Ovary (tissue), 9 donors: ENCODE results near the gene DLEC1. TPM values are rescaled to one million over a fixed set of nuclear protein-coding genes. Genes with fewer than 3 reads are reported as not detected.
A peak's percentile ranks its signal among the peaks of the same experiment; 100 is the strongest.

Experiments
- DNase-seq, 5 donors: peaks; one replicate each; pipeline ENCODE4 v3.0.0-alpha.2; 2019 to 2020
- H3K27ac ChIP-seq, 2 donors: fragments of 200-600 bp; one replicate each; pipeline versions ENCODE4 v1.5.1 to v1.8.0; 2019 to 2022
- H3K27me3 ChIP-seq: fragments of 200-600 bp; one replicate; pipeline ENCODE4 v1.8.0; 2022
- H3K36me3 ChIP-seq: fragments of 200-600 bp; sonication (generic); one replicate; pipeline ENCODE4 v1.5.1; 2019
- H3K4me1 ChIP-seq: one replicate; pipeline ENCODE4 v1.8.1; 2013; ENCODE audit warnings: mild to moderate bottlenecking, moderate library complexity; ENCODE audit not compliant: insufficient read depth
- H3K4me3 ChIP-seq: fragments of 200-600 bp; sonication (generic); one replicate; pipeline ENCODE4 v1.5.1; 2017
- H3K9me3 ChIP-seq, 2 donors: fragments of 200-600 bp in 1 of 2; sonication (generic) in 1 of 2; one replicate each; pipeline versions ENCODE4 v1.5.1 to v1.8.1; 2013 to 2019; ENCODE audit warnings: mild to moderate bottlenecking in 1 of 2, moderate library complexity in 1 of 2
- EP300 ChIP-seq: sonication (generic); formaldehyde crosslinking; IDR thresholded peaks from one replicate; pipeline ENCODE4 v1.6.1; 2017; ENCODE audit warnings: antibody characterized with exemption
- POLR2A ChIP-seq: fragments of 450-650 bp; IDR thresholded peaks from one replicate; pipeline ENCODE4 v1.6.1; 2017; ENCODE audit warnings: antibody characterized with exemption, mild to moderate bottlenecking, moderate library complexity
- WGBS, 3 donors: extraction: QIAGEN DNeasy Blood & Tissue Kit in 1 of 3; methylation state at CpG; one replicate each; pipeline versions ENCODE4 v1.1.5 to v1.1.7; 2013 to 2017; 5-methylcytosine and 5-hydroxymethylcytosine counted together
- intact Hi-C, 4 donors: fragments of 100-400 bp; cut with DNase I; formaldehyde crosslinking; loops; one replicate each; pipeline versions ENCODE4 v1.11.0 to v1.15.1; 2022 to 2023
- polyA plus RNA-seq, 2 donors: library from polyadenylated mRNA; stranded (reverse); fragments of 200-250 nt in 1 of 2; fragments of 350-450 nt in 1 of 2; fragmentation: Illumina TruSeq in 1 of 2; extraction: RNeasy Lipid Tissue Mini Kit (QIAGEN cat#74804) in 1 of 2; gene quantifications; one replicate each; pipeline ENCODE4 v1.2.3, GENCODE V29; 2013 to 2014
- total RNA-seq, 7 donors: library from RNA; depleted of rRNA in 2 of 7; stranded (reverse); fragments of >200 nt in 2 of 7; fragmentation: NEBNext Ultra II Directional in 3 of 7; extraction: Animal tissue kit (Norgen Biotek cat#: 25700) in 3 of 7; gene quantifications; one replicate each; pipeline versions ENCODE4 v1.1.0 to v1.2.4, GENCODE V29; 2016 to 2023
- TF ChIP-seq, protein P1 (sequence below), 3 donors: fragments of 450-650 bp in 2 of 3; fragments of 200-600 bp in 1 of 3; IDR thresholded peaks; one replicate each; pipeline versions ENCODE4 v1.5.1 to v1.8.0; 2016 to 2022; ENCODE audit warnings: antibody characterized with exemption in 3 of 3, mild to moderate bottlenecking in 1 of 3
- donor health status: DM: no; HTN: no; CAD: no; lungs with moderate emphysema.
- donor health status: DM: no; HTN: no; CAD: no.
- donor health status: Bipolar disorder and iron deficiency.
- donor health status: DM: yes; HTN: yes; CAD: no.
- donor health status: DM: no; HTN: no; CAD: no.
- donor health status: DM: yes; HTN: yes; CAD: no.

Gene DLEC1
- total and polyA plus RNA-seq, 9 donors, result 0.93 to 23.8 (median 3.0) TPM

DNA sequence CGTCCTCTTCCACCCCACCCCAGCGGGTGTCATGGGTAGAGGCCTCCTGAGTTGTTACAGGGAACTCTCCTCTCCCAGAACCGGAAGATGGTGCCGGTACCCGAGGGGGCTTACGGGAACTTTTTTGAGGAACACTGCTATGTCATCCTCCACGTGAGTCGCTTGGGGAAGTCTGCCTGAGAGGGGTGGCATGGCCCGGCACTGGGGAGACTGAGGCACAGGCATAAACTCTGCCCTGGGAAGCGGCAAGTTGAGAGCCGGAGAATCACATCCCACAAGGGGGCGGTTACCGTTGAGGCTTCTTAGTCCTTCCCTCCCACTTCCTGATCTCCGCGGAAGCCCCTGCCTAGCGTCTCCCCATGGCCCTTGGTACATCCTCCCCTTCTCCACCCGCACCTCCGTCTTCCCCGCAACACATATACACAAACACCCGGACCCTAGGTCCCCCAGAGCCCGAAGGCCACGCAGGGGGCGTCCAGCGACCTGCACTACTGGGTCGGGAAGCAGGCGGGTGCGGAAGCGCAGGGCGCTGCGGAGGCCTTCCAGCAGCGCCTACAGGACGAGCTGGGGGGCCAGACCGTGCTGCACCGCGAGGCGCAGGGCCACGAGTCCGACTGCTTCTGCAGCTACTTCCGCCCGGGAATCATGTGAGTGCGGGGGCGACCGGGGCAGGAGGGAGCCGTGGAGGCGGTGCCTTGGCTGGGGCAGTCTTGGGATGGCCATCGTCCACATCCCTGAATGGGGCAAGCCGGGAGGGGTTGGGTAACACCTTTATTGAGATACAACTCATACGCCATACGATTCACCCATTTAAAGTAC lies 45.0 kb upstream of the DLEC1 start:
- Histone ChIP-seq H3K27me3 (no peaks in the 10 kb centered on the region), H3K36me3 (no peaks in the 10 kb centered on the region), H3K9me3 (no peaks in the 10 kb centered on the region), H3K27ac (peak overlapping the region; percentile 52 to 64), H3K4me3 (peak overlapping the region; percentile 60), H3K4me1 (peaks cover 8% of the 10 kb centered on the region)
- DNase-seq, result peak; percentile 83 to 88 (median 85)
- WGBS, 3 donors, result 0 to 1% (median 1%) methylated on average over 36 to 49 of the region's 49 CpGs
- peak; percentile 32 for TF ChIP-seq POLR2A
- TF ChIP-seq, protein P1, sequence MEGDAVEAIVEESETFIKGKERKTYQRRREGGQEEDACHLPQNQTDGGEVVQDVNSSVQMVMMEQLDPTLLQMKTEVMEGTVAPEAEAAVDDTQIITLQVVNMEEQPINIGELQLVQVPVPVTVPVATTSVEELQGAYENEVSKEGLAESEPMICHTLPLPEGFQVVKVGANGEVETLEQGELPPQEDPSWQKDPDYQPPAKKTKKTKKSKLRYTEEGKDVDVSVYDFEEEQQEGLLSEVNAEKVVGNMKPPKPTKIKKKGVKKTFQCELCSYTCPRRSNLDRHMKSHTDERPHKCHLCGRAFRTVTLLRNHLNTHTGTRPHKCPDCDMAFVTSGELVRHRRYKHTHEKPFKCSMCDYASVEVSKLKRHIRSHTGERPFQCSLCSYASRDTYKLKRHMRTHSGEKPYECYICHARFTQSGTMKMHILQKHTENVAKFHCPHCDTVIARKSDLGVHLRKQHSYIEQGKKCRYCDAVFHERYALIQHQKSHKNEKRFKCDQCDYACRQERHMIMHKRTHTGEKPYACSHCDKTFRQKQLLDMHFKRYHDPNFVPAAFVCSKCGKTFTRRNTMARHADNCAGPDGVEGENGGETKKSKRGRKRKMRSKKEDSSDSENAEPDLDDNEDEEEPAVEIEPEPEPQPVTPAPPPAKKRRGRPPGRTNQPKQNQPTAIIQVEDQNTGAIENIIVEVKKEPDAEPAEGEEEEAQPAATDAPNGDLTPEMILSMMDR (IDR thresholded peaks at IDR 0.05), result peak in 1 of 3 donors; percentile 16
- no peak for TF ChIP-seq EP300
- intact Hi-C loops, result no loop called here

DNA sequence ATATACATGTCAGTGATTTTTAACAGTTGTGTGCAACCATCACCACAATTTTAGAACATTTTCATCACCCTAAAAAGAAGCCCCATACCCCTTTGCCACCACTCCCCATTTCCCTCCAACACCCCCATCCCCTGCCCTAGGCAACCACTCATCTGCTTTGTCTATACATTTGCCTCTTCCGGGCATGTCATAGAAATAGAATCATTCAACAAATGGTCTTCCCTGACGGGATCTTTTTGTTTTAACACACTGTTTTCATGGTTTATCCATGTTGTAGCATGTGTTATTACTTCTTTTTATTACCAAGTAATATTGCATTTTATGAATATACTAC lies 44.4 kb upstream of the DLEC1 start:
- Histone ChIP-seq H3K9me3 (no peaks in the 10 kb centered on the region), H3K27ac (no peak overlapping the region), H3K36me3 (no peaks in the 10 kb centered on the region), H3K4me1 (peaks cover 8% of the 10 kb centered on the region), H3K27me3 (no peaks in the 10 kb centered on the region), H3K4me3 (peak overlapping the region; percentile 60)
- 8 to 17% (median 10%) methylated on average over 2 of the region's 2 CpGs for WGBS, 3 donors
- TF ChIP-seq, protein P1 (IDR thresholded peaks at IDR 0.05), result no peak
- TF ChIP-seq POLR2A (no peak), EP300 (no peak)
- no peak for DNase-seq
- intact Hi-C loops, result no loop called here

DNA sequence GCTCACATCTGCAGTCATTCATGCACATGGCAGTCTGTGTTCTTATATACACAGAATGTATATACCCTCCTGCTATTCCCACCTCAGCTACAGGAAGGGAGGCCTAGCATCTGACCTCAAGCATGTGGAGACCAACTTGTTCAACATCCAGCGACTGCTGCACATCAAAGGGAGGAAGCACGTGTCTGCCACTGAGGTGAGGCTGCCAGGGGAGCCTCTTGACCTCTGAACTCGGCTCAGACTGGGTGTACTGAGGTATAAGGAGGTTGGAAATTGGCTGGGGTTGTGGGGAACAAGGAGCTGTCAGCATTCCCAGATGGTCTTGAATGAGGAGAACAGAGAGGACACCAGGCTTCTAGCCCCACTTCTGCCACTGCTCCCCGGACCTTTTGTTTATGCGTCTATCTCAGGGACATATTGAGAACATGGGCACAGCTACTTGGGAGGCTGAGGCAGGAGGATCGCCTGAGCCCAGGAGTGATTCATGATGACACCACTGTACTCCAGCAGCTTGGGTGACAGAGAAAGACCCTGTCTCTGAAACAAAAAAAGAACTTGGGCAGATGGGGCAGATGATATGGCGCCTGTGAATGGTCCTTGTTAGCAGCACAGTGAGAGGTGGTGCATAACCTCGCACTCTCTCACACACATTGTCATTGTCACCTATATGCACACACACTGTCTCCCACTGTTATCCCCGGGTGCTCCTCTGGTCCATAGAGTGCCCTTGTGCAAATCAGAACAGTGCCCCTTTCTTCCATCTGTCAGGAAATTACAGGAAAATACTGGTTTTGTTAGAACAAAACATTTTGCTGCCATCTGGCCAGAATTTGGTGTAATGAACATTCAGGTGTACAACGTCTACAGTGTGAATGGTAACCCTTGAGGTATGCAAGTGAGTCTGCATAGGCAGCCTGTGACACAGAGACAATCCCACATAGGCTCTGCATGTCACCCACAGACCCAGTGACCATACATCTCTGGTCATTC lies 43.1 kb upstream of the DLEC1 start:
- Histone ChIP-seq H3K4me1 (peaks cover 8% of the 10 kb centered on the region), H3K9me3 (no peaks in the 10 kb centered on the region), H3K4me3 (no peak overlapping the region), H3K27ac (no peak overlapping the region), H3K36me3 (no peaks in the 10 kb centered on the region), H3K27me3 (no peaks in the 10 kb centered on the region)
- WGBS, 3 donors, result 76 to 83% (median 78%) methylated on average over 10 of the region's 10 CpGs
- peak in 1 of 5 donors; percentile 31 for DNase-seq
- TF ChIP-seq EP300 (no peak), POLR2A (no peak)
- TF ChIP-seq, protein P1 (IDR thresholded peaks at IDR 0.05), result no peak
- intact Hi-C loops, result no loop called here

DNA sequence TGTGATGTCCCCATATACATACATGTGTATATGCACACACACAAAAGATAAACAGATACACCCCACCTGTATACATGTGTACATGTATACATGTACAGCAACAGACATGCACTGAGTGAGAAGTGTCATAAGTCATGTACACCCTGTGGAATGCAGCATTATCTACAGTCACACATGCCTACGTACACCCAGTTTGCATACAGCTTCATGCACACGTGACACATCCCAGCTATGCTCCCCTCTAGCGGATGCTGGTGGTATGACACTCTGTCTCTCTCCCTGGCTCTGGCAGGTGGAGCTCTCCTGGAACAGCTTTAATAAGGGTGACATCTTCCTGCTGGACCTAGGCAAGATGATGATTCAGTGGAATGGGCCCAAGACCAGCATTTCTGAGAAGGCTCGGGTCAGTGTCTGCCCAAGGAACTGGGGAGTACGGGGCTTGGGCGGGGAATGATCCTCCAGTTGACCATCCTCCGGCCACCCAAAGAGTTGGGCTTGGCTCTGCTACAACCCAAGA lies 42.2 kb upstream of the DLEC1 start:
- TF ChIP-seq, protein P1 (IDR thresholded peaks at IDR 0.05), result peak; percentile 60 to 86 (median 83)
- TF ChIP-seq EP300 (no peak), POLR2A (no peak)
- Histone ChIP-seq H3K36me3 (no peaks in the 10 kb centered on the region), H3K4me3 (no peak overlapping the region), H3K4me1 (peaks cover 8% of the 10 kb centered on the region), H3K27me3 (no peaks in the 10 kb centered on the region), H3K9me3 (no peaks in the 10 kb centered on the region), H3K27ac (no peak overlapping the region)
- intact Hi-C loops, result no loop called here
- WGBS, 3 donors, result 46 to 48% (median 47%) methylated on average over 7 of the region's 7 CpGs
- DNase-seq, result peak; percentile 63 to 79 (median 77)
